ENCODE measurements around the gene GUCA1A.

GUCA1A gene

GRCh38 chr6:42153921-42154320 is 19.2 kb upstream of the GUCA1A start:
- TF ChIP-seq CTCF (IDR thresholded peaks at IDR 0.05; ENCODE audit: poor library complexity, severe bottlenecking): no peak
- no peaks in the 10 kb centered on the region for H3K27me3 ChIP-seq (ENCODE audit: insufficient read depth, poor library complexity, severe bottlenecking)
- no peak overlapping the region for H3K4me3 ChIP-seq (ENCODE audit: severe bottlenecking)
- H3K4me1 ChIP-seq (ENCODE audit: insufficient read depth, poor library complexity, severe bottlenecking): no peaks in the 10 kb centered on the region
- no peaks in the 10 kb centered on the region for H3K9me3 ChIP-seq (ENCODE audit: severe bottlenecking)
- no peak for DNase-seq (ENCODE audit: low spot score)
- no peaks in the 10 kb centered on the region for H3K36me3 ChIP-seq (ENCODE audit: low read depth)
- no peak for ATAC-seq (ENCODE audit: low read depth)
- no peak overlapping the region for H3K27ac ChIP-seq (ENCODE audit: poor library complexity, severe bottlenecking)

GRCh38 chr6:42154461-42155209 is 18.5 kb upstream of the GUCA1A start:
- H3K4me3 ChIP-seq (ENCODE audit: severe bottlenecking): no peak overlapping the region
- no peak for ATAC-seq (ENCODE audit: low read depth)

GRCh38 chr6:42155293-42155692 is 17.9 kb upstream of the GUCA1A start:
- no peak for ATAC-seq (ENCODE audit: low read depth)
- H3K9me3 ChIP-seq (ENCODE audit: severe bottlenecking): no peaks in the 10 kb centered on the region

More at GRCh38 chr6:42154461-42155209, 18.5 kb upstream of the GUCA1A start:
- H3K27ac ChIP-seq (ENCODE audit: poor library complexity, severe bottlenecking): no peak overlapping the region
- H3K36me3 ChIP-seq (ENCODE audit: low read depth): no peaks in the 10 kb centered on the region
- H3K27me3 ChIP-seq (ENCODE audit: insufficient read depth, poor library complexity, severe bottlenecking): no peaks in the 10 kb centered on the region
- no peaks in the 10 kb centered on the region for H3K4me1 ChIP-seq (ENCODE audit: insufficient read depth, poor library complexity, severe bottlenecking)
- no peaks in the 10 kb centered on the region for H3K9me3 ChIP-seq (ENCODE audit: severe bottlenecking)
- no peak for TF ChIP-seq CTCF (IDR thresholded peaks at IDR 0.05; ENCODE audit: poor library complexity, severe bottlenecking)
- no peak for DNase-seq (ENCODE audit: low spot score)

GRCh38 chr6:42156638-42157037 is 16.5 kb upstream of the GUCA1A start:
- ATAC-seq (ENCODE audit: low read depth): no peak

More at GRCh38 chr6:42155293-42155692, 17.9 kb upstream of the GUCA1A start:
- Histone ChIP-seq H3K36me3 (ENCODE audit: low read depth) (no peaks in the 10 kb centered on the region), H3K27ac (ENCODE audit: poor library complexity, severe bottlenecking) (no peak overlapping the region), H3K4me3 (ENCODE audit: severe bottlenecking) (no peak overlapping the region), H3K4me1 (ENCODE audit: insufficient read depth, poor library complexity, severe bottlenecking) (no peaks in the 10 kb centered on the region), H3K27me3 (ENCODE audit: insufficient read depth, poor library complexity, severe bottlenecking) (no peaks in the 10 kb centered on the region)
- DNase-seq (ENCODE audit: low spot score): no peak
- TF ChIP-seq CTCF (IDR thresholded peaks at IDR 0.05; ENCODE audit: poor library complexity, severe bottlenecking): no peak

More at GRCh38 chr6:42156638-42157037, 16.5 kb upstream of the GUCA1A start:
- DNase-seq (ENCODE audit: low spot score): no peak
- no peak for TF ChIP-seq CTCF (IDR thresholded peaks at IDR 0.05; ENCODE audit: poor library complexity, severe bottlenecking)
- H3K4me1 ChIP-seq (ENCODE audit: insufficient read depth, poor library complexity, severe bottlenecking): no peaks in the 10 kb centered on the region
- no peaks in the 10 kb centered on the region for H3K36me3 ChIP-seq (ENCODE audit: low read depth)
- no peaks in the 10 kb centered on the region for H3K27me3 ChIP-seq (ENCODE audit: insufficient read depth, poor library complexity, severe bottlenecking)
- H3K4me3 ChIP-seq (ENCODE audit: severe bottlenecking): no peak overlapping the region
- no peak overlapping the region for H3K27ac ChIP-seq (ENCODE audit: poor library complexity, severe bottlenecking)
- no peaks in the 10 kb centered on the region for H3K9me3 ChIP-seq (ENCODE audit: severe bottlenecking)
